ENCODE measurements around the gene ZNF697. TPM values are rescaled to one million over a fixed set of nuclear protein-coding genes. Genes with fewer than 3 reads are reported as not detected.

ZNF697 gene
- total and polyA plus RNA-seq, 9 donors: 3.0 to 9.1 (median 6.2) TPM

DNA sequence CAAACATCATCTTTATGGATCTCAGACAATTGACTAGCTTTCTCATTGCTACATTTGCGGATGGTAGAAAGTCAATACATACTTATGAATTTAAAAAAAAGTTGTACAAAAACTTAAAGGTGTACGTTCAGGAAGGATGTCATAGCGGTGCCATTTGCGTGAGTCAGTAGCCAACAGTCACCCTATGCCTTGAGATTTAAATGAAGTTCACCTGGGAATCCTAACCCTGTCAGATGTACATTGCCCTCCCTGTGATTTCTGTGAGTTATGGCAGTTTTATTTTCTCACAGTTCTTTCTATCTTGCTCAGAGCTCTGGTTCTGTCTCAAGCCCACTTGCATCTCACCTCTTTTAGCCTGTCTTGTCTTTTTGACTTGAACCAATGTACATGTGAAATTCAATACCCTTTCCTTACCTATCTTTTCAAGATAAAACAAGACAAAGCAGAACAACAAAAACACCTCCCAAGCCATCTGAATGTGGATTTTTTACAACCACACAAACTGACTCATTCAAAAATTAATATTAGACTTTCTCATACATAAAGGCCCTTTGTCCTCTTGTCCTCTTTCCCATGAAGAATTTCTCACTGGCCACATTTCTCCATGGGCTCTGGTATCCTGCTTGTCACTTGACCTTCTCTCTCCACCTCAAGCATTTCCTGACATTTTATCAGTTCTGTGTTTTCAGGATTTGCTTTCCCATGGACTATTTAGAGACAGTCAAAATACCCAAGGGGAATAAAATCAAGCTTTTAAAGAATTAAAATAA, 25.3 kb upstream of the ZNF697 start:
- H3K9me3 ChIP-seq: no peaks in the 10 kb centered on the region
- TF ChIP-seq, protein P1, sequence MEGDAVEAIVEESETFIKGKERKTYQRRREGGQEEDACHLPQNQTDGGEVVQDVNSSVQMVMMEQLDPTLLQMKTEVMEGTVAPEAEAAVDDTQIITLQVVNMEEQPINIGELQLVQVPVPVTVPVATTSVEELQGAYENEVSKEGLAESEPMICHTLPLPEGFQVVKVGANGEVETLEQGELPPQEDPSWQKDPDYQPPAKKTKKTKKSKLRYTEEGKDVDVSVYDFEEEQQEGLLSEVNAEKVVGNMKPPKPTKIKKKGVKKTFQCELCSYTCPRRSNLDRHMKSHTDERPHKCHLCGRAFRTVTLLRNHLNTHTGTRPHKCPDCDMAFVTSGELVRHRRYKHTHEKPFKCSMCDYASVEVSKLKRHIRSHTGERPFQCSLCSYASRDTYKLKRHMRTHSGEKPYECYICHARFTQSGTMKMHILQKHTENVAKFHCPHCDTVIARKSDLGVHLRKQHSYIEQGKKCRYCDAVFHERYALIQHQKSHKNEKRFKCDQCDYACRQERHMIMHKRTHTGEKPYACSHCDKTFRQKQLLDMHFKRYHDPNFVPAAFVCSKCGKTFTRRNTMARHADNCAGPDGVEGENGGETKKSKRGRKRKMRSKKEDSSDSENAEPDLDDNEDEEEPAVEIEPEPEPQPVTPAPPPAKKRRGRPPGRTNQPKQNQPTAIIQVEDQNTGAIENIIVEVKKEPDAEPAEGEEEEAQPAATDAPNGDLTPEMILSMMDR (IDR thresholded peaks at IDR 0.05): no peak
- TF ChIP-seq EP300 (IDR thresholded peaks at IDR 0.05) (no peak), POLR2A (IDR thresholded peaks at IDR 0.05) (no peak)
- H3K4me3 ChIP-seq: no peak overlapping the region
- no peaks in the 10 kb centered on the region for H3K36me3 ChIP-seq
- WGBS, 3 donors: 58 to 73% (median 63%) methylated on average over 4 of the region's 4 CpGs
- peaks cover 11% of the 10 kb centered on the region for H3K4me1 ChIP-seq (ENCODE audit: insufficient read depth)
- no peak for DNase-seq
- no peaks in the 10 kb centered on the region for H3K27me3 ChIP-seq
- no peak overlapping the region for H3K27ac ChIP-seq
- intact Hi-C loops (cut with DNase I): no loop called here

- intact Hi-C loops (cut with DNase I): no loop called here
- no peak overlapping the region for H3K4me3 ChIP-seq
- no peaks in the 10 kb centered on the region for H3K27me3 ChIP-seq
- no peak overlapping the region for H3K27ac ChIP-seq
- no peak for DNase-seq
- TF ChIP-seq, protein P1 (IDR thresholded peaks at IDR 0.05): no peak
- TF ChIP-seq POLR2A (IDR thresholded peaks at IDR 0.05) (no peak), EP300 (IDR thresholded peaks at IDR 0.05) (no peak)
- H3K36me3 ChIP-seq: no peaks in the 10 kb centered on the region
- H3K4me1 ChIP-seq (ENCODE audit: insufficient read depth): peaks cover 11% of the 10 kb centered on the region
- no peaks in the 10 kb centered on the region for H3K9me3 ChIP-seq
- 97 to 100% (median 99%) methylated on average over 2 of the region's 2 CpGs for WGBS, 3 donors
Observed at GRCh38 chr1:119670898-119671297, 22.8 kb upstream of the ZNF697 start.

DNA sequence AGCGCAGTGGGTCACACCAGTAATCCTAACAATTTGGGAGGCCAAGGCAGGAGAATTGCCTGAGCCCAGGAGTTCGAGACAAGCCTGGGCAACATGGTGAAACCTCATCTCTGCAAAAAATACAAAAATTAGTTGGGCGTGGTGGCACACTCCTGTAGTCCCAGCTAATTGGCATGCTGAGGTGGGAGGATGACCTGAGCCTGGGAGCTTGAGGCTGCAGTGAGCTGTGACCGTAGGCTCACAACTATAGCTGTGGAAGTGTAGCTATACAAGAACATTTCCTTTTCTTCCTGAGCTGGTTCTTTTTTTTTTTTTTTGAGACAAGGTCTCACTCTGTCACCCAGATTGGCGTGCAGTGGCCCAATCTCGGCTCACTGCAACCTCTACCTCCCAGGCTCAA, 19.1 kb upstream of the ZNF697 start:
- Histone ChIP-seq H3K36me3 (no peaks in the 10 kb centered on the region), H3K27ac (no peak overlapping the region), H3K4me1 (ENCODE audit: insufficient read depth) (peaks cover 4% of the 10 kb centered on the region), H3K27me3 (no peaks in the 10 kb centered on the region), H3K4me3 (no peak overlapping the region), H3K9me3 (no peaks in the 10 kb centered on the region)
- TF ChIP-seq POLR2A (IDR thresholded peaks at IDR 0.05) (no peak), EP300 (IDR thresholded peaks at IDR 0.05) (no peak)
- TF ChIP-seq, protein P1 (IDR thresholded peaks at IDR 0.05): no peak
- WGBS, 3 donors: 96 to 98% (median 98%) methylated on average over 6 of the region's 6 CpGs
- intact Hi-C loops (cut with DNase I): no loop called here
- DNase-seq: no peak

DNA sequence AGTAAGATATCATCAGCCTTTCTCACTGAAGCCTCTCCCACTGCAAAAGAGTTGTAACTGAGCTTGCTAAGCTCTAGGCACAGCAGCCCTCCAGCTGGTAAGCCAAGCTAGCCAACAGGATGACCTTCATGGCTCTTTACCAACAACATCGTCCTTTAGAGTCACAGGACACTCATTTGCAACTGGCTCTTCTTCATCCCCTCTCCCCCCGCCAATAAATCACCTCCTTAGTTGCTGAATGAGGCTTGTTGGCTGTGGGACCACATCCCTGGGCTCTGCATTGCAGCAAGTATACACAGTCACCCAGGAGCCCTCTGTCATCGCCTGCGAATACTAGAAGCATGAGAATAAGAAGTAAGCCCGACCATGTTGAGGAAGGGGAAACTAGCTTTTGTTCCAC, 16.0 kb upstream of the ZNF697 start:
- H3K9me3 ChIP-seq: no peaks in the 10 kb centered on the region
- no peaks in the 10 kb centered on the region for H3K27me3 ChIP-seq
- H3K36me3 ChIP-seq: no peaks in the 10 kb centered on the region
- DNase-seq: no peak
- no peak overlapping the region for H3K27ac ChIP-seq
- H3K4me3 ChIP-seq: no peak overlapping the region
- WGBS, 3 donors: 57 to 71% (median 70%) methylated on average over 5 of the region's 5 CpGs
- H3K4me1 ChIP-seq (ENCODE audit: insufficient read depth): peaks cover 6% of the 10 kb centered on the region
- TF ChIP-seq POLR2A (IDR thresholded peaks at IDR 0.05) (no peak), EP300 (IDR thresholded peaks at IDR 0.05) (no peak)
- TF ChIP-seq, protein P1 (IDR thresholded peaks at IDR 0.05): no peak
- intact Hi-C loops (cut with DNase I): loop anchor here in 3 of 4 donors (5.0 kb wide), 1 partner anchor 52 kb away; no protein-coding TSS in a partner anchor
